C4-2B (cell line): ENCODE results near the gene MAP3K5.

Experiments
- CTCF ChIP-seq: fragments of 450-650 bp; conservative IDR thresholded peaks from 2 replicates; pipeline ENCODE4 v1.5.1; 2017; ENCODE audit warnings: mild to moderate bottlenecking
- ZFX ChIP-seq: fragments of 450-650 bp; IDR thresholded peaks from 2 replicates; pipeline ENCODE4 v1.6.1; 2017

DNA sequence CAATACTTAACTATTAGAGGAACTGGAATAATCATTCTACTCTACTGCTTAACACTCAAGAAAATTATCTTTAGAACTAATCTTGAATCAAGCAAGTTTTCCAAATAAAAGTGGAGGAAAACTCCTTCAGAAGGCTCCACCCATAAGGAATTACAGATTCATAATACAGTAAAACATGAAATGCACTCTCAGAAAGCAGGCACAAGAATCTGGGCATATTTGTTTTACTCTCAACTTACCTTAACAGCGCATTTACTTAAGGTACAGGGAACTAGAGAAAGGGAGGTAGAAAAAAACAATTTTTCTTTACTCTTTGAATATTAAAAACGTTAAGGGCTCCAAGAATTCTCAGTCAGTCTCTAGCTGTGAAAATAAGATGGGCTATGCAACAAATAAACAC, 140.3 kb downstream of the MAP3K5 start:
- TF ChIP-seq CTCF (no peak), ZFX (no peak)
